HG03469 (cell line): ENCODE data around the gene PREX1.
"Not testable (repeated sequence)": the region's sequence is repeated elsewhere in the genome, so short reads cannot be mapped to it uniquely, and the experiment has no call there.

Experiments used
- ATAC-seq: cut with Tn5 transposase; IDR thresholded peaks from one replicate; pipeline ENCODE4 v1.9.1; 2021; ENCODE audit warnings: mild to moderate bottlenecking, moderate library complexity, moderate number of reproducible peaks; ENCODE audit not compliant: unreplicated experiment

PREX1 gene

DNA sequence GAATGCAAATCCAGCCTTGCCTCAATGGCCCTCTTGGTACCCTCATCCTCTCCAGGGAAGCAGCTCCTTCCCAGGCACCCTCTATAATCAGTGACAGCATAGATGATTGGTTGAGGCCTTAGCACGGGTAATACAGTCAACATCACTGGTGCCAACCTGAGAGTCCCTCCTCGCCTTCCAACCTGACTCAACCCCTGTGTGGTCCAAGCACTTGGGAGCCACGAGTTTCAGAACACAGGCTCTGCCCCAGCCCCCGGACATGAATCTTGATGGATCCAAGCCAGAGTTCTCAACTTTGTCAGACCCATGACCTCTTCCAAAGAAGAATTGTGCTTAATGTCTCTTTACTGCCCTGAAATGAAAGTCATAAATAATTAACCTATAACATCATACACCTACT lies 213.9 kb downstream of the PREX1 start:
- no peak for ATAC-seq

DNA sequence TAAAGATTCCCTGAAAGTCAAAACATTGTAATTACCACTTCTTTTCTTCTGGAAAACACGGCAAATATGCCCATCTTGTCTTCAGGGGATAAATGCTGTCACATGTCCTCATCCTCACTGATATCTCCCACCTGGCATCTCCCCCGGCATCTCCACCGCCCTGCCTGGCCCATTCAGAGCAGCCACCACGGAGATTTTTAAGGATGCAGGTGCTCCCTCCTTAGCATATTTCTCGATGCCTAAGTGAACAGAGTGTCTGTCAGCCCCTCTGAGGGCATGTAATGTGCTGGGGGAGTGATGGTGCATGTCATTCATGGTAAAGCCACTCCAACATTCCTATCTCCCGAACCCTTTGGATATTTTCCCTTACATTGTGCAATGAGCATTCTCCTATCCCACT lies 215.5 kb downstream of the PREX1 start:
- ATAC-seq: no peak

DNA sequence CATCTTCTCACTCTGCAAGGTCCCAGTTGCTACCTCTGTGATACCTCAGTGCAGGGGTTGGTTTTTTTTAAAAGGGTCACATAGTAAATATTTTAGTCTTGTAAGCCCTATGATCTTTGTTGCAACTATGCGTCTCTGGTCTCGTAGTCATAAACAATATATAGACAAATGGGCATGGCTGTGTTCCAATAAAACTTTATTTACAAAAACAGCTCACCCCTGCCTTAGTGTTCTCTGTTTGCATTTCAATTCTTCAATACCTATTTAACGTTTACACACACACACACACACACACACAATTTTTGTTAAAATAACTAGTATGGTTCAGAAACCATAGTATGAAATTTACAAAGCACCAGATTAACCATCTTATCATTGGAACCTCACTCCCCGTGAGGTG lies 216.8 kb downstream of the PREX1 start:
- ATAC-seq: no peak

DNA sequence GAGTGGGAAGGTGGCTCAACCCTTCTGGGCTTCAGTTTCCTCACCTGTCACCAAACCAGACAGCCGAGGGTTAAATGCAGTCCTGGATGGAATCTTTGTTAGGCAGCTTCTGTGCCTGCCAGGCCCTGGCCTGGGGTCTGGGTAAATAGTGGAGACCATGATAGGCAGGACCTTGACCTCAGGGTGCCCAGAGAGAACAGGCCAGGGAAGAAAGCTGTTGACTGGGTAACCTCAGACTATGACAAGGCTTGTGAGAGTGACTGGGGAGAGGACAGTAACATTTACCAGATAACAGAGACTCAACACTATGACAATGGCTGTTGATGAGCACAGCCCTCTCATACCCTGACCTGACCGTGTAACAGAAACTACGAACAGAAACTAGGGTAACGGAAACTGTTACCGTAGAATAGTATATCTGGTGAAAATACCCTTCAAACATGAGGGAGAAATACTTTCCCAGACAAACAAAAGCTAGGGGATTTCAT lies 218.3 kb downstream of the PREX1 start:
- ATAC-seq: no peak

DNA sequence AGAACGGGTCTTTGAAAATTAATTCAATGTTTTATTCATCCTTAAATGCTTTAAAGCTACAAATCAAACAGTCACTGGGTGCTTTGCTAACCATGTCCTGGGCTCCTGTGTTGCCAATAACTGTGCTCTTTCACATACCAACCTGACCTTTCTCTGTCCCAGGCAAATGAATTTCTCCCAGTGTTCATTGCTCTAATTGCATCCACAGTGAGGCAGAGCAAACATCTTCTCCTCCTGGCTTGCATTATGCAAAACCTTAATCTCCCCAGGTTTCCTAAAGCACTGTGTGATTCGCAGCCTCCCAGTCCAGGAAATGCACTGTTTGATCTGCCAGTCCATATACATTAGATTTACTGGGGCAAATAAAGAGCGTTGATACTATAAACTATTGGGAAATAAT lies 219.0 kb downstream of the PREX1 start:
- no peak for ATAC-seq

DNA sequence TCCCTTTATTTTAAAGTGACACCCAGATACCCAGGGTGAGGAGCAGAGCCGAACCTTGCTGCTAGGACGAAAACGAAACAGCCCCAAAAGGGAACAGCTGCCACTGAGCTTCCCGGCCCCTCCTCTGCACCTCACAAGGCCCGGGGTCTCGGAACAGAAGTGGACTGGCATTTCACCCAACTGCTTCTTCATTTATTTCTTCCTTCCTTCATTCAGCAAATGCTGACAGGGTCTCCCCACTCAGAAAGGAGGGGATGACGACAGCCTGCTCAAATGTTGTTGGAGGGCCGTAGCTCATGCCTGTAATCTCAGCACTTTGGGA lies 220.3 kb downstream of the PREX1 start:
- no peak for ATAC-seq

DNA sequence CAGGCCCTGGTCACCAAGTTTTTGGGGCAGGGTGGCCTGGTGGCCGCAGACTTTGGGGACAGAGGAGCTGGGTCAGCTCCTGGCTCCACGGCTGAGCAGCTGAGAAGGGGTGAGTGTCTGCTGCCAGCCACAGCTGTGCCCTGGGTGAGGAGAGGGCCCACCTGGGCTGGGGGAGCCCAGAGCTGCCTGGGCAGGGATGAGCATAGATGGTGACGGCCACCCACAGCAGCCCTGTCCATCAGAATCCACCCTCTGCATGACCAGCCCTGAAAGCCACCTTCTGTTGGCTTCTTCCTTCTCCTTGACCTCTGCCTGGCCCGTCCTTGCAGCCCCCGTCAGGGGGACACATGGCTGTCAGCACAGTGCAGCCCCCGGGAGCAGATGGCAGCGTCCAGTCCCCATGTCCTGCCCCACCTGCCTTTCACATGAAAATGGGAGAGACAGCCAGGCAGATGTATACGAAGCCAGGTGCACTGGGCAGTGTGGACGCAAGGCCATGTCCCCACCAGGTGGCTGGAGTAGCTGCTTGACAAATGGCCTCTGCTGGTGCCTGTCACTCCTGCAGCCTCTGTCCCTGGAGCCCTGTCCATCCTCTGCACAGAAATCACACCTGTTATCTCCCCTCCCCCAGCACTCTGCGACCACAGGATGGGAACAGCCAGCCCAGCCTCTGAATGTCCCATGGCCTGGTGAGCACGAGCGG lies 220.8 kb downstream of the PREX1 start:
- no peak for ATAC-seq

DNA sequence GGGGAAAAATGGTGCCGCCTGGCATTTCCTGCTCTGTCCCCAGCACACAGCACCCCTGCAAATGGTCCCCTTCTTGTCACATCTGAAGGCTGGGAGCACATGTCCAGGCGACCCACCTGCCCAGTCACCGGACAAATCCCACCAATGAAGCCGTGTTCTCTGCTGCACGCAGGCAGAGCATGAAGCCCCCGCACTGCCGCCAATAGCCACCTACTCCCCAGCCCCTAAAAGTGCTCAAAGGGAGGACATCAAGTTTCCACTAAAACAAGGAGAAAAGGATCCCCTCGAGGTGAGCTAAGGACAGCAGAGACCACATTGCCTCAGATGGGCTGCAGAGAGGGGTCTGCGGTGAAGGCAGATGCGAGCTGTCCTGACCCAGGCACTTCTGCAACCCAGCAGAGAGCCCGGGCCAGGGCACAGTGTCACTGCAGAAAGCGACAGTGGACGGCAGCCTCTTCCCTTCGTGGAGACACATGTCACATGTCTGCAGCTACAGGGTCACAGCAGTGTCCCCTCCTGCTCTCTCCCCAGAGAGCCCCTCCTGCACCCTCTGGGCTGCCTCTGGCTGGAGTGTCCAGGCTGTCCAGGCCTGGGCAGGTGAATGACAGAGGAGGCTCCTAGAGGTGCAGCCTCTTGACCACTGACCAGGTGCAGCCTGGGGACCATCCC lies 221.5 kb downstream of the PREX1 start:
- no peak for ATAC-seq

DNA sequence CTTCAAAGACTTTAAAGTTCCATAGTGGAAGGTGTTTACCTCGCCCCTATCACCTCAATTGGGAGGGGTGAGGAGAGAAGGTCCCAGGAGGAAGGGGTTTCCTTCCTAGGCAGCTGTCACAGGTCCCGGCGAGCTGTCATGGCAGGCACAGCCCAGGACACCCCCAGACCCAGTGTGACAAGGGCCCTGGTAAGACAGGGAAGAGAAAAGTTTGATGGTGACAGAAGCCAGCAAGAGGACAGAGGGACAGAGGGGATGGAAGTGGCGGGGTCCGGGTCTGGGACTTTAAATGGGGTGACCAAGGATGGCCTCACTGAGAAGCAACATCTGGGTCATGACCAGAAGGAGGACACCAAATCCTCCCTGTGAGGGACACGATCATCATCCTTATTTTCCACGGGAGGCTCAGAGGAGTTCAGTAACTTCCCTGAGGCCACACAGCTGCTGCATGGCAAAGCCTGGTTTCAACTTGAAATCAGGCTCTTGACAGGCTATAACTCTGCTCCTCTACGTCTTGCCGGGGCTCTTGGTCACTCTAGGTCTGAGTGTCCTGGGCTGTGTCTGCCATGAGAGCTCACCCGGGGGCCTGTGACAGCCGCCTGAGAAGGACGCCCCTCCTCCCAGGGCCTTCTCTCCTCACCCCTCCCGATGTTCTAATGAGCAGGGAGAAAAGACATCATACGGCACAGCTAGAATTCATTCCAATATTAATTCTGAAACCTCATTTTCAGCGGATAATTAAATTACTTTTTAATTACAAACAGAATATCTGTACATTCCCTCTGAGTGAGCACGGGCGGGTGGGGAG lies 222.2 kb downstream of the PREX1 start:
- no peak for ATAC-seq

DNA sequence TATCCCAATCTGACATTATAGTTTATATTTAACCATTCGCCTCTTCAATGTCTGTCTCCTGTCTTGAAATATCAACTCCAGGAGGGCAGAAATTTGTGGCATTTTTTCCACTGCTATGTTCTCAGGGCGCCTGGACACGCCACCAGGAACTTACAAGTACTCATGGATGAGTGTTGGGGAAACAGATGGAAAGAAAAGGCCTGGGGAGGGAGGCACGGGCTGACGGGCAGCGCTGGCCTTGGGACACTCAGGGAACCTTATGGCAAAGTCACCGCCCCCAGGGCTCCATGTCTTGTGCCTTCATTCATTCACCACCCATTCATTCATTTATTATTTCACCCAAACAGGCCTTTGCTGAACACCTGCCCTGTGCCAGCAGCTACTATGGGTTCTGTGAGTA lies 222.9 kb downstream of the PREX1 start:
- no peak for ATAC-seq

DNA sequence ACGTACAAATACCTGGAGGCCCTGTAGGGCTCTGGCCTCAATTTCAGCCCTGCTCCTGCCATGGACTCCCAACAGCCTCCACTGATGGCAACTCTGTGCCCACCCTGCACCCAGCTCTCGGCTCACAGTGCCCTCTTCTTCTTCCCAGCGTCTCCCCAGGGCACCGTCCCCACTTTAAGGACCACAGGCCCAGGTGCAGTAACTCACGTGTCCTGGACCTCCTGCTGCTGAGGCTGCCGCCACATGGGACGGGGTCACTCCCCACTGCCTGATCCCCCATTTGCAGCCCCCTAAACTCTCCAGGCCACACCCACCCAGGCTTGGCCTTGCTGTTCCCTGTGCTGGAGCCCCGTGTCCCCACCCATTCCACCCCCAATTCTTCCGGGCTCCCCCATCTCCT lies 223.4 kb downstream of the PREX1 start:
- ATAC-seq: no peak

DNA sequence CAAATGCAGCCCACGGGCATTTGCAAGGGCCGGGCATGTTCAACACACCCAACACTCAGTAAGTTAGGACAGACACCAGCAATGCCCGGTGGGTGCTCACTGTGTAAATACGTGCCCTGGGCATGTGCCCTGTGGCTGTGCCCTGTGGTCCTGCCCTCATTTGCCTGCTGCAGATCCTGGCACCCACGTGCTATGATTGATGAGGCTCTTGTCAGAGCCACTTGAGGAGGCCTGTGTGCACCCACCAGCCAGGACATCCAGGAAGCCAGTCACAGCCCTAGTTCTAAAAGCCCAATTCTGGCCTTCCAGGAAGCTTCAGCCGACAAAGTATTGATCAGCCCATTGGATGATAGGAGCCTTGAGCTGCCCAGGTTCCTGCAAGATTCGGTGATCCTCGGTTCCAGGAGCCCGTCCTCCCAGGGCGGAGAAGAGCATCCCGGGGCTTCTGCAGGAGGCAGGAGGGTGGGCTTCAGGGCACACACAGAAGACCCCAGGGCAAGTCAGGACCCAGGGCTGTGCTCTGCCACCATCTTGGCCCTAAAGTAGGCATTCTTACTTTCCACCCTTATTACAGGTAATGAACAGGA lies 223.9 kb downstream of the PREX1 start:
- ATAC-seq: no peak

DNA sequence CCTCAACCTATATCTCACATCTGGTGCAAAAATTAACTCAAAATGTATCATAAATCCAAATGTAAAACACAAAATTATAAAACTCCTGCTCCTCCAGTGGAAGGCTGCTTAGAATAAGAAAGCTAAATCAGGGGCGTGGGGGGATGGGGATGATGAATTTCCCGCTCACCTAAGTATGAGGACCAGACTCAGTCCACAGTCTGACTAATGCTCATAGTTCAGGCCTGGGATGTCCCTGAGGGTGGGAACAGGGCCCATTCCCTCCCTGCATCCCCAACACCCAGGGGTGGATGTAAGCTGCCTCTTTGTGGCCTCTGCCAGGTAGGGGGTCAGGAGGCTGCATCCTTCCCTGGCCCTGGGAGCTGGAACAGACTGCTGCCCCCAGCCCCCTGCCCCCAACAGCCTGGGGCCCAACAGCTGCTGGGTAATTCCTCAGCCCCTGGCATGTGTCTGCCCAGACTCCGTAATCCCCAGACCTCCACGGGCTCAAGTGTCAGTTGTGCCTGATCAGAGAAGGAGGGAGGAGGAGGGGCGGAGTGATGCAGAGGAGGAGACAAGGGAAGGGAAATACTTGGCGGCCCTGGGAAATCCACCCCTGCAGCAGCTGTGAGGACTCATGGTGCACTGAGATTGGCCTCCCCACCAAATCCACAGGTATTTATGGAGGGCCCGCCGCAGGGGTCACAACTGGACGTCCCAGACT lies 224.5 kb downstream of the PREX1 start:
- no peak for ATAC-seq

DNA sequence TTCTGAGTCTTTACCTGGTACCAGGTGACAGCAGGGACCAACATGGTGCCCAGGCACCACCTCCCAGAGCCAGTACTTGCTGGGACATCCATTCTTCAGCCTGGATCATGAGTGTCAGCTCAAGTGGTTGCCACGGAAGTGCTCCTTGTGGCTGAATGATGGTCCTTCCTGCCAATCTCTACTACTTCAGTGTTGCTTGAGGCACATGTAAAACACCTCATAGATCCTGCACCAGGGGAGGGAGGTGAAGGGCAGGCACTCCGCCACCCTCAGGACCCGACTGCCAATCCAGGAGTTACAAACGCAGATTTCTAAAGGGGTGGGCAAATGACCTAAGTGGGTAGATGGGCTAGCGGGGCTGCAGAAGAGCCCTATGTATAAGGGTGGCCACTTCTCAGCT lies 226.0 kb downstream of the PREX1 start:
- no peak for ATAC-seq

DNA sequence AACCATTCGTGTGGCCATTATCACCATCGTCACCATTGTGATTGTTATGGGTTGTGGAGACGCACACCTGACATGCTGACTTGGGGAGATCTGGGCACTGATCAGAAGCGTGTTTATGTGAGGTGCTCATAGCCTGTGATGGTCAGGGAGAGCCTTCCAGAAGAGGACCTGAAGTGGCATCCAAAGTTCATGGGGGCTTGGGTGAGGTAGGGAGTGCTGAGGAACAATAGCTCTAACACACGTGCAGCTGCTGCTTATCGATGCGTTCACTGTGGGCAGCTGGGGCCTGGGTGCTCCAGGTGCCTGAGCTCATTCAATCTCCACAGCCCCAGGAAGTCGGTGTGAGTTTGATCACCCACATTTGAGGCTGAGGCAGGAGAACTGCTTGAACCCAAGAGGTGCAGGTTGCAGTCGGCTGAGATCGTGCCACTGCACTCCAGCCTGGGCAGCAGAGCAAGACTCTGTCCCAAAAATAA lies 227.3 kb downstream of the PREX1 start:
- no peak for ATAC-seq

DNA sequence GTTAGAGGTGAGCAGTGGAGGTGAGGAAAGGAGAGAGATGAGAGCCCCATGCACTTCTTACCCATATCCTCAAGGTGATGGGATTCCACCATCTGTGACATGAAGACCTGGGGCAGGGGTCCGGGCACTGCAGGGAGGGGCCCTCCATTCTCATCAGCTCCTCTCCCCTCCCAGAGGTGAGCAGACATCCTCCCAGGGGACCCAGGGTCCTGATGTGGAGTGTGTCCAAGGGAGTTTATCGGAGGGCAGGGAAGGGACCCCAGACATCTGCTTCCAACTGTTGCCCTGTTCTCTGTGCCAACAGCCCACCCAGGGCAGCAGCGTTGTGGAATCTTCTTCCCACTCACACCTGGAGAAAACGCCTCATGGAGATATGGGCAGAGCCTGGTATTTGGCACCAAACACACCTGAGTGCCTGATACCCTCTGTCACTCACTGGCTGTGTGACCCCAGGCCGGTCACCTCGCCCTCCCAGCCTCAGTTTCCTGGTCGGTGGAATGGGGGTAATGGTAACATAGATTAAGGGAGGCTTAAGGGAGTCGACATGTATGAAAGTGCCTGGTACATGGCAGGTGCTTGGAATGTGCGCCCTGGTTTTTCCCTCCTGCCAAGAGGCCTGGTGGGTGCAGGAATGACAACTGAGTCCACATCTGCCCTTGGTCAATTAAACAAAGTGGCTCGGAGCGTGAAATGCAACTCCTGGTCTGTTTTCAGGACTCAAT lies 227.9 kb downstream of the PREX1 start:
- ATAC-seq: no peak

DNA sequence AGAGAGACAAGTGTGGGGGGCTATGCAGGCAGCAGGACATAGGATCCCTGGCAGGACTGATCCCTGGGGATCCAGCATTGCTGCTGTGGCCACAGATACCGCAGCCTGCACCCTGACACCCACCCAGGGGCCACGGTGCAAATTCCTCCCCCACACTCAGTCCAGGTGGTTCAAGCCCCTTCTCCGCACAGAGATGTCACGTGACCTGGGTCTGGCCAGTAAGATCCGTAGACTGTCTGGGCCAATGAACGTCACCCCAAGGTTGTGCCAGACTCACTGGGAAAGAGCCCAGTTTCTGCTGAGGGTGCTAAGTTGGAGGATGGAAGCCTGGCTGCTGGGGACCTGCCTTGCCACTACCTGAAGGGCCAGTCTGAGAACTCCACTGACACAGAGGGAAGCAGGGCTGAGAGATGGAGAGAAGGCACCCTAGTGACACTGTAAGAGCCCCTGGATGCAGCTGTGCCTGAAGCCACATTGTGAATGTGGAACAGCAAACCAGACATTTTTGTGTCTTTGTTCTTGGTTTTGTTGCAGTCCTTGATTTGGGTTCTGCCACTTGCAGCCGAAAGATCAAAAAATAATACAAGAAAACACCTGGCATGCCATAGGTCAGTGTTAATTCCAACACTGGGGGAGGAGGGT lies 228.6 kb downstream of the PREX1 start:
- no peak for ATAC-seq

DNA sequence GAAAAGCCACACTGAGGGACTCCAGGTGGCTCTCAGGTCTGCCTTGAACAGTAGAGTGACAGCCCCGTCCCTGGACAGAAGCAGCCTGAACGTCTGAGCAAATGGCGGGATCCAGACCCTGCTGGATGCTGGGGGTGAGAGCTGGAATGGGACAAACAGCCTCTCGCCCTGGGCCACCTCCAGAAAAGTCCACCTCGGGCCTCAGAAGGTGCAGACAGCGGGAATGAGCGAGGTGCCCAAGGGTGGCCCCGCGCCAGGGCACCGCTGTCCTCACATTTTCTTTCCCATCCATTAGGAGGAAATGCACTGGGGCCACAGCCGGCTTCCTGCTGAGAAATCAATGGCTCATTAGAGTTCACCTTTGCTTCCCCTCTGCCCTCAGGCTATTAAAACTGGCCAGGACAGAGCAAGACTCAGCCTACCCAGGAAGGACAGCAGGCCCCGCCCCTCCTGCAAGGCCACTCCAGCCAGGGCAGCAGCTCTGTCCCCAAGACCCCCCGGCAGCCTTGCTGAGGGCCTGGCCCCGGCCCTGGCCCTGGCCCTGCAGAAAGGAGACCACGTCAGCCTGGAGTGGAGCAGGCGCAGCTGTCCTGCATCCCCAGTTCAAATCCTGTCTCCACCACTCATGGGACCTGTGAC lies 229.4 kb downstream of the PREX1 start:
- ATAC-seq: not testable (repeated sequence)
